HG03457 (cell line): ENCODE results near the gene FHL3.
"Not testable (repeated sequence)": the region's sequence is repeated elsewhere in the genome, so short reads cannot be mapped to it uniquely, and the experiment has no call there.

Experiments used
- ATAC-seq: cut with Tn5 transposase; IDR thresholded peaks from one replicate; pipeline ENCODE4 v1.9.1; 2021; ENCODE audit warnings: moderate number of reproducible peaks; ENCODE audit not compliant: unreplicated experiment

The FHL3 gene

GRCh38 chr1:38037221-38037939 lies 32.1 kb upstream of the FHL3 start:
- ATAC-seq: no peak

GRCh38 chr1:38034871-38035270 lies 29.6 kb upstream of the FHL3 start:
- no peak for ATAC-seq

DNA sequence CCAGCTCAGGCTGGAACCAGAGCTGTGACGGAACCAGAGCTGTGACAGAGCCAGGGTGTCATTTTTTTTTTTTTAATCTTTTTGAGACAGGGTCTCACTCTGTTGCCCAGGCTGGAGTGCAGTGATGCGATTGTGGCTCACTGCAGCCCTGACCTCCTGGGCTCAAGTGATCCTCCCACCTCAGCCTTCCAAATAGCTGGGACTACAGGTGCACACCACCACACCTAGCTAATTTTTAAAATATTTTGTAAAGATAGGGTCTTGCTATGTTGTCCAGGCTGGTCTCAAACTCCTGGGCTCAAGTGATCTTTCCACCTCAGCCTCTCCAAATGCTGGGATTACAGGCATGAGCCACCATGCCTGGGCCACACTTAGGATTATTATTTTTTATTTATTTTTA lies 27.7 kb upstream of the FHL3 start:
- ATAC-seq: not testable (repeated sequence)

DNA sequence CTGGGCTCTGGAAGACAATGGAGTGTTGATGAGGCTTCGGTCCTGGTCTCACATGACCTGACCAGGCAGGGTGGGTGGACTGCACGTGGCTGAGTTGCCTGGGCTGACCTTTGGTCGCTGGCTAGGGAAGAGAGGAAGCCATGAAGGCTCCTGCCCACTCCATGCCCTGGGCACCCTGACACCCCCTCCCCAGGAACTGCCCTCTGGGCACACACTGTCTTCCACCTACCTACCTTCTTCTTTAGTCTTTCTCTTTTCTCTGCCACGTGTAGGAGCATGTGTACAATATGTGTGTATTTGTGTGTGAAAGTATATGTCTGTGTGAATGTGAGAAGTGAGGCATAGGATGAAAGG lies 26.2 kb upstream of the FHL3 start:
- ATAC-seq: no peak

DNA sequence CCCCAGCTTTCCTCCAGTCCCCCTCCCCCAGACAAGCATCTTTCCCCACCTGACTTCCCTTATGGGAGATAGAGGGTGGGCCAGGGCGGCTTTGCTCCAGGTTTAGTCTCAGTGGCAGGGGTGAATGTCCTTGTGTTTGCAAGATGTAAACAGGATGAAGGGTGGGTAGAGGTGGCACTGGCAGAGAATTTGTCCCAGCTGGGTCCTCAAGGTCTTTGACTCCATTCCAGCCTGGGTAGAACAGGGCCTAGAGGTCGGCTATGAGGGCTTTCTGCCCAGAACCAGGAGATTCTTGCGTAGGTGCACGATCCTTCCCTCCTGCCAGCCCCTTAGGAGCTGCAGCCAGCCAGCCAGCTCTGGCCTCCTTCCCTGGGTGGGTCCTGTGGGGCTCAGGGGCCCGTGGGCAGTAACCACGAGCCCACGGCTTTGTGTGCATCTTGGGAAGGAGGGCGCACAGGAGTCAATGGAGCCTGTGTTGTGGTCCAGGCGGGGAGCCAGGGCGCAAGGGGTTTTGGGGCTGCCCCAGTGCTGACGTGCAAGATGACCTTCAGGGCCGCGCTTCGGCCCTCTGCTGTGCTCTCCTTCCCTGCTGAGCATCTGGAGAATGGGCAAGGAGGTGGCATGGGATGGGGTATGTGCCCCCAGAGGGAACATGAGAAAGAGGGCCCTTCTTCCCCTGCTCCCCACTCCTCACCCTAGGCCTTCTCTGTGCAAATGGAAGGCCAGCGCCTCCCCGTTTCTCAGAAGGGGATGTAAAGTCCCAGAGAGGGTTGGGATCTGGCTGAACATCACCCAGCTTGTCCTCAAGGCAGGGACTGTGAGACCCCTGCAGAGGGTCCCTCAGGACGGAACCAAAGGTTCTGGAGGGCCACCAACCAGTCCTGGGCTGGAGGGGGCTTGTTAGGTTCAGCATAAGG lies 25.5 kb upstream of the FHL3 start:
- no peak for ATAC-seq

DNA sequence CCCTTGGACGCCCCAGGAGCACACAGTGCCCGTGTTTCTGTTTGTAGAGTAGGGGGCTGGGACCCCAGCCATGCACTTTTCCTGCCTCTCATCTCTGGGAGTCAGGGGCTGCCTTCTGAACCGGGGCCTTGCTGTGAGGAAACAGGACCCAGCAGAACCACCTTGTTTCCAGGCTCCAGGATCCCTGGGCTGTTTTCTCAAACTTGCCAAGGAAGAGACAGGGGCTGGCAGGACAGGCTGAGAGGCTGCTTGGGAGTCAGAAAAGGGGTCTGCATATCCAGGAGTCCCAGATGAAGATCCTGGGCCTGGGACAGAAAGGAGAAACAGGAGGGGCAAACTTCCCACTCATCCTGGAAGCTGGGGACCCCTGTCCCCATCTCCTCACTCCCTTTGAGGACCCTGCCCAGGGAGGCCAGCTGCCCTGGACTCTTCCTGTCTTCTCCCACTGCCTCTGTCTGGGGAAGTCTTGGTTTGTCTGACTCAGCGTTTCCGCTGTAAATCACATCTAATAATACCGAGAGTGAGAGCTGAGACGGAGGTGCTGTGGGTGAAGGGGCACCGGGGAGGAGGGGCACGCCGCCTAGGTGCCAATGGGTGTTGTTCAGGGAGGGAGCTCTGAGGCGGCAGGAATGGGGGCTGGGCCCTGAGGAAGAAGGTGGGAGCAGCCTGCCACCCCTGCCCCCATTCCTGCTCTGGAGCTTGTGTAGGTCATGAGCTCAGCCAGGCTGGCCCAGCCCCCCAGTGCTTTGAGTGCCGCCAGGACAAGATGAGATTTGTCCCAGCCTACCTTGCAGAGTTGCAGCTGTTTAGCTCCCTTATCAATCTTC lies 24.6 kb upstream of the FHL3 start:
- ATAC-seq: no peak

DNA sequence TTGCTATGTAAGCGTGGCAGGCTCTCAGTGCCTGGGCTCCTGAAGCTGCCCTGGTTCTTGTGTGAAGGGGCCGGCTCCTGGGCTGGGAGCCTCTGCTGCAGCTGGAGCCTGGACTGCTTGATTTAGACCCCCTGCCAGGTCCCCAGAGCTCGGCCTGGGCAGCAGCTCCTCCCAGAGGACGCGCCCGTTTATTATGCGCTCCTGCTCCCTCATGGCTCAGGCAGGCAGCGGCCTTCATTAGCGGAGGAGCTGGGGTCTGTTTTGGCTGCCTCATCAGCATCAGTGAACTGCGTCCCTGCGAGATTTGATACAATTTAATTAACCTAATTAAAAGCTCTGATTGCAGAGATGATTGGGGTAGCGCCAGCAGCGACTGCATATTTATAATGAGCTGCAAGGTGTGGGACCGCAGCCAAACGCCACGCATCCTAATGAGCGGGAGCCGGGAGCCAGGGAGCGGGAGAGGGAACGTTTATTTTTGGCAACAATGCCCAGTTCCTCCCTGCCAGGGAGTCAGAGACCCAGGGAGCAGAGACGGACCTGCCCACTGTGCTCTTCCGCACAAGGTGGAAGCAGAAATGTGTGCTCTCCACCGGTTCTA lies 23.9 kb upstream of the FHL3 start:
- no peak for ATAC-seq

GRCh38 chr1:38028671-38029070 lies 23.4 kb upstream of the FHL3 start:
- no peak for ATAC-seq

DNA sequence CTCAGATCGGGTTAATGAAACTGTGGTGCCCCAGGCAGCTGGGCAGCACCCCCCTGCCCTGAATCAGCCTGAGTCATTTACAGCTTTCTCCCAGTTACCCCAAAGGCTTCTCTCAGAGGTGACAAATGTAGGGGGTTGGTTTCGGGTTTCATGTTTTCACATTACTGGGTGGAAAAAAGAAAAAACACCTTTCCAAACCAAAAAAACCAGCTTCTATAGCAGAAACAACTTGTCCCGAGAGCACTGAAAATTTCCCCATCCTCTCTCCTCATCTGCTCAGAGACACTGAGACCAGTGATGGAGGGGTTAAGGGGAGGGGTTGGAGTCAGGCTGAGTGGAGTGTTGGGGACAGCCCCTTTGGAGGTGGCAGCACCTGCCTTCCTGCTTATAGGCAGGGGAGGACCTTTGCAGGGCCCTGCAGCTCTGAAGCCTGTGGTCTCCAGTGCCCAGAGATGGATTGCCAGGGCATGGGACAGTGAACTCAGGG lies 22.8 kb upstream of the FHL3 start:
- ATAC-seq: peak; percentile 63

DNA sequence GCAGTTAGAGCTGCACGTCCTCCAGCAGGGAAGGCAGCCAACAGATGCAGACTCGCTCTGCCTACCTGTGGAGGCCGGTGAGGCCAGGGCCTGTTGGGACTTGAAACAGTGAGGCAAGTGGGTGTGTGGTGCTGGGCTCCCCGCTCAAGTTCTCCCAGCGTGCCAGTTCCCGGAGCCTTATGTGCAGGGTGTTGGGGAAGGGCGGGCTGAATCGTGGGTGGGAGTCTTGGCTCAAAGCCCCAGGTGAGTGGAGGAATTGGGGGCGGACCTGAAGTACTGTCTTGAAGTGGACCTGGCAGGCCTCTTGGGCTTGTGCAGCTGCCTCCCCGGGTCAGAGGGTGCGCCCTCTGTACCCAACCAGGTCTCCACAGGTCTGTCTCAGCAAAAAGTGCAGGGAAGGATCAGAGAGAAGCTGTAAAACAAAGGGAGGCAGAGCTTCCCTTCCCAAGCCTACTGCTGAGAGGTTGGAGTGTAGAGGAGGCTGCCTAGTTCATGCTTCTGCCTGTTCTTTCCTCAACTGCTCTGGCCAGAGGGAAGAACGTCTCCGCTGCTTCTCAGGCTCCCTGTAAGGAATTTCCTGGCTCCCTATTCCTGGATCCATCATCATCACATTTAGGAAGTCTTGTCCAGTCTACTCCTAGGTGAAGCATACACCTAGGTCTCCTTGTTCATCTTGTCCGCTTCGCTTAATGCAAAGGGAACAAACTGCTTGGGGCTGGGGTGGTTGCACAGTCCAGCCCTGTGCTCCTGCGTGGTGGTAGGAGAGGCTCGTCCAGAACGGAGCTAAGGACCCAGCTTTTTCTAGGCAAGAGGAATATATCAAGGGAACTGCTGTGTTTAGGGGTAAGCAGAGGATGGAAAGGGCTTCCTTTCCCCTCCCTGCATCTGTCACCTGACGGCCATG lies 22.1 kb upstream of the FHL3 start:
- ATAC-seq: no peak

DNA sequence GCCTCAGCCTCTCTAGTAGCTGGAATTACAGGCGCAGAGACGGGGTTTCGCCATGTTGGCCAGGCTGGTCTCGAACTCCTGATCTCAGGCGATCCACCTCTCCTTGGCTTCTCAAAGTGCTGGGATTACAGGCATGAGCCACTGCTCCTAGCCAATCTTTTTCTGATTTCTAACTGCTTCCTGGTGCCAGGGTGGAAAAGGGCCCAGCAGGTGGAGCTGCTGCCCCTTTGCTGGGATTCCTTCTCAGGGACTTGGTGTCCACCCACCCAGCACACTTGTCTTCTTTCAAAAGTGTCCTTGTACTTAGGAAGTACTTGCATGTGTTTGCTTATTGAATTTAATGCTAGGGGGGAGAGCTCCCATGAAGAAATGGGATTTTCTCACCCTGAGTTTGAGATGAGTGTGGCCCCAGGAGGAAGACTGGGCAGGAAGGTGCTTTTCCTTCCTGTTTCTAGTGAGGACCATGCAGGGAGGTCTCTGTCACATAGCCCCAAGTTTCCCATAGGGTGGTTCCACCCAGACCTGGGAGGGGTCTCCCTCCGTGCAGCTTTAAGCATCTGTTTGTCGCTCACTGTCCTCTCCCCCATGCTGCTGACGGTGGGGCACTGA lies 21.4 kb upstream of the FHL3 start:
- no peak for ATAC-seq

DNA sequence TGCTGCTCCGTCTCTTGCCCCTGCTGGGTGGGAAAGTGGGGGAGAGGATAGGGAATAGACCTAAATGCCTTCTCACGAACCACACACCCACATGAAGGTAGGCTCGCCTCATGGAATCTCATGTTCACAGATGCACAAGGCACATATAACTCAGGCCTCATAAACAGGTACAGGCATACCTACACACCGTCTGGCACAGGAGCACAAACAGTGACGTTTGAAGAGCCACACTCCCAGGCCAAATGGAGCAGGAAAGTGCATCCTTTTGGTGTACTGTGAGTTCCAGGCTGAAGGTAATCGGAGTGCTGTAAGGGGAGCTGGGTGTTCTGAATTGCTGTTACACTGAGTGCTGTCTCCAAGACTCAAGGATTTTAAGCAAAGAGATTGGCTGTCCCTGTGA lies 20.4 kb upstream of the FHL3 start:
- ATAC-seq: no peak

DNA sequence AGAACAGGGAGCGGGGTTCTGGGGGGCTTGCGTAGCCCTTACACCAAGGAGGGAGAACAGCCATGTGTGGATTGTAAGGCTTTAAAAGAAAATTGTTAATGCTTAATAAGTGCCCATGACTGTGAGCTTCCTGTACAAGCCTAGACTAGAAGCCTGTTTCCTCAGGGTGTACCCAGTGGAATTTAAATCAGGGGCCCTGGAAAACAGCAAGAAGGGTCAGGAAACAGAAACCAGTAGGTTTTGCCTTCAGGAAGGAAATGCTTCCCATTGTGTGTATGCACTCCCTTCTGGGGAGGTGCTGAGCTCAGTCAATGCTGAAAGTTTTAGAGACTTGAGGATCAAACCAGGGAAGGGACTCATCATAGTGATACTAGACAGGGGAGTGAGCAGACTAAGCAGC lies 19.9 kb upstream of the FHL3 start:
- no peak for ATAC-seq

- no peak for ATAC-seq
These were observed 17.5 kb upstream of the FHL3 start for GRCh38 chr1:38022810-38023209.

DNA sequence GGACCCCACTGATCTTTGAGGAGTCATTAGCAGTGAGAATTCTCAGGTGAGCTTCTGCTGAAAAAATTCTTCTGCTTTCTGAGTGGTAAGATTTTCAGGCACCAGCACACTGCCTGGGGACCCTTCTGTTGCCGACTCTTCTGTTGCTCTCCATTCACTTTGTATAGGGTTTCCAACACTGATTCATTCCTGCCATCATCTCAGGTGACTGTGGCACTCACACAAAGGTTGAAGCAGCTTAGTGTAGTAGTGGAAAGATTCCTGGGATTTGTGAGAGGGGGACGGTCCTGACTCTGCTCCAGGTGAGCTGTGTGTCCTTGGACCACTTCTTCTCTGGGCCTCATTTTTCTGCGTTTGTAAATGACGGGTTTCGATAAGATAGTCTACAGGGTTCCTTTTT lies 16.7 kb upstream of the FHL3 start:
- ATAC-seq: no peak

DNA sequence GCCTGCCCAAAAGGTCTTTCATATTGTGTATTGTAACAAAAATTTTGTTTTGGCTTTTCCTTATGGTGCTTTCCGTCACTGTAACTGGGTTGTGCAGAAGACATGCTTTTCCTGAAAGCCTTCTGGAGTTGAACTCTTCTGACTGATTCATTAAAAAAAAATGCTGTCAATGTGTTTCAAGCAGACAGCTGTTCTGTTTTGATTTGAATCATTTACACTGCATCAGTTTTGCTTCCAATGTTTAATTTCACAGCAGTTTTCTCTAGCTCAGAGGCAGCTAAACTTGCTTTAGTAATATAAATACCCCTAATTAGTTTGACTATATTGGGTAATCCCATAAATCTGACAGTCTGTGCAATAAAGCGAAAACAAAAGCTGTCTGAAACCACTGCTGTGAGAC lies 15.1 kb upstream of the FHL3 start:
- no peak for ATAC-seq

DNA sequence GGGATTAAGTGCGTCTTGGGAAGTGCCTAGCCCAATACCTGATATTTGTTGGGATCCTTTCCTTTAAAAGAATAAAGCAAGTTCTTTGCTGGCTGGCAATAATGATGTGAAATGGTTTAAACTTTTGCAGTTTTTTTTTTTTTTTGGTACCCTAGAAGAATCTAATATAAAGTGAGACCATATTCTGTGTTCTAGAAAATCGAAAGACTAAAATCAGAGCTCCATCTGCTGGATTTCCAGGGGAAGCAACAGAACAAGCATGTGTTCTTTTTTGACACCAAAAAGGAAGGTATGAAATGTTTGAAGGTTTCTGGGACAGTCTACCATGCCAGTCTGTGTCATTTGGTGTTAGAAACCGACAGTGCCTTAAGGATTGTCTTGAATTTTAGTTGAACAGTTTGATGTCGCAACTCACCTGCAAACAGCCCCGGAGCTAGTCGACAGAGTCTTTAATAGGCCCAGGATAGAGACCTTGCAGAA lies 13.6 kb upstream of the FHL3 start:
- ATAC-seq: no peak

DNA sequence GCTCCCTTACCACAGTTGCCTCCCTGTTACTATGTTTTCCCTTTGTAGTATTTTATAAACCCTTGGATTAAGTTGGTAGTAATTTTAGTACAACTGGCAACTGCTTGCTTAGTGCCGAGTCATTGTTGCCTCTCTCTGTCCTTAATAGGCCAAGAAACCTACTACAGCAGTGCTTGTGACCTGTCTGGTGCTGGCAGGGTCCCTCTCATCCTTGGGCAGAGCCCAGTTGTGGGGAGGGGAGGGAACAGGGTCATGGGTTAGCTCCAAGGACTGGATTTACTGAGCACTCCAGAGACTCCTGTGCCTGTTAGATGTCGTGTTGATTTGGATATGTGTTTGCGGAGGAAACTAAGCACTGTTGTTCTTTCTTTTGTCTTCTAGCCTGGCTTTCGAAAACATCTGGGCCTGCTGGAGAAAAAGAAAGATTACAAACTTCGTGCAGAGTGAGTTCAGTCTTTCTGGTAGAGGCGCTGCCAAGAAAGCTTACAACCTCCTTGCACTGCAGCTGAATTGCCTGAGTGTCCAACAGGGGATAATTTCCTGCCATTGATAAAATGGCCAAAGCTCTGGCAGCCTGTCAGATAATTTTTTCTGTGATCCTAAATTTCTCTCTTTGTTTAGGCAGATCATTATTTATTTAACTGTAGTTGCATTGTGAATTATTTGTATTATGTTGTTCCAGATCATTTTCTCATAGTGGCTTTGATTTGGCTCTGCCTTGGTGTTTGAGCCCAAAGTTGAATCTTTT lies 10.8 kb upstream of the FHL3 start:
- ATAC-seq: no peak
